ENCODE results near the gene ZNF785. TPM values are rescaled to one million over a fixed set of nuclear protein-coding genes. Genes with fewer than 3 reads are reported as not detected.

Gene ZNF785
- total RNA-seq, 2 experiments from 2014 or later: 14.0 to 15.0 TPM

DNA sequence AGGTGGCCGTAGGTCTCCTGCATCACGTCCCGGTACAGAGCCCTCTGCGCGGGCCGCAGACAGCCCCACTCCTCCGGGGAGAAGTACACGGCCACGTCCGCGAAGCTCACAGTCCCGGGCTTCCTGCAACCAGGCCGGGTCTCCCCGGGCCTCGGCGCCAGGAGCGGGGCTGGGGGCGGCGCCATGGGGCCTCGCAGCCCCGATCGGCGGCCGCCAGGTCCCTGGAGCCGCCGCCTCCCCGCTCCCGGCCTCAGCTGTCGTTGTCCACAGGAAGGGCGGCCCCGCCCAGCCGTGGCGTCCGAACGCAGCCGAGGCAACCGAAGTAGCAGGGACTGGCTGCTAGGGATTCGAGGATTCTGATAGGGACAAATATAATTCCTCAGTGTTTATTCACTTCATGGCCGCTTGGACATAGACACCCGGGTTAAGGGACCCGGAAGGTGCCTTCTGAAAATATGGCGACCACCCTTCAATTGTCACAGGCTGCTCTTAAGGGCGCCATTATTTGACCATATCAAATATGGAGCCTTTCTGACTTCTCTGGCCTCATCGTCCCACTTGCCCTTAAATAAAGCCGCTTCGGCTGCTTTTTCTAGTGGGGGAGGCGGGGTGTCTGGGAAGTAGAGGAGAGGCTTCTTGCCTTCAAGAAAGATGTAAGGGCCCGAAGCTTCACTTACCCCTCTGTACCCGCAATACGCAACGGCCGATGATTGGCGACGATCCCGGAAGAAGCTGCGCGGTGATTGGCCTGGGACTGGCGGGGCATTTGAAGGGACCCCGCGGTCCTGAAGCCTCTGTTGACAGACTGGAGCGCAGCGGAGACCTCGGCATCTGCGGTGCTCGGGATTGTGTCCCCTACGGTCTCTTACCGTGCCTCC is 13.8 kb downstream of the ZNF785 start, which contains the start of gene ZNF688:
Gene ZNF688 (minus strand): TSS at position 270 of the 878 bp plus-strand sequence. CDS start 85 bp downstream, at position 185.
- peak; percentile 96 for DNase-seq
- Mint-ChIP-seq H3K9me3 (no peaks in the 10 kb centered on the region), H3K4me3 (peak within 1 kb of the TSS; percentile 91), H3K27ac (peak within 1 kb of the TSS; percentile 92), H3K36me3 (peaks cover 4% of the 10 kb centered on the region), H3K4me1 (ENCODE audit: low read depth) (peaks cover 51% of the 10 kb centered on the region), H3K27me3 (no peaks in the 10 kb centered on the region)
- POLR2A ChIA-PET: interaction anchor here (0.6 to 2.9 kb wide), 23 partner anchors 11 to 386 kb away, joined by 3 to 39 read pairs (median 4); partner anchors contain the start of genes FBRS, PRR14, ZNF689 and ZNF747
- CTCF ChIA-PET: interaction anchor here (0.8 to 3.0 kb wide), 13 partner anchors 10 to 154 kb away, joined by 3 to 17 read pairs (median 5); partner anchors contain the start of genes DCTPP1, ZNF747, ZNF764 and ZNF785
- intact Hi-C loops (cut with micrococcal nuclease): loop anchor here (1.0 to 2.0 kb wide), 5 partner anchors 13 to 201 kb away; partner anchors contain the start of genes PRR14, TBC1D10B, ZNF747 and ZNF764

GRCh38 chr16:30570636-30571444 is 14.7 kb downstream of the ZNF785 start:
- intact Hi-C loops (cut with micrococcal nuclease): no loop called here
- Mint-ChIP-seq H3K4me3 (peak overlapping the region; percentile 80), H3K9me3 (no peaks in the 10 kb centered on the region), H3K27ac (peak overlapping the region; percentile 89), H3K4me1 (ENCODE audit: low read depth) (peaks cover 54% of the 10 kb centered on the region), H3K27me3 (no peaks in the 10 kb centered on the region), H3K36me3 (peaks cover 4% of the 10 kb centered on the region)
- POLR2A ChIA-PET: interaction anchor here (1.2 to 2.9 kb wide), 12 partner anchors 13 to 385 kb away, joined by 3 to 39 read pairs (median 5); partner anchors contain the start of genes PRR14, ZNF747, ZNF764 and ZNF771
- CTCF ChIA-PET: interaction anchor here (1.0 to 3.0 kb wide), 6 partner anchors 10 to 153 kb away, joined by 3 to 17 read pairs (median 12); partner anchors contain the start of genes DCTPP1, ZNF747 and ZNF785
- DNase-seq: no peak

DNA sequence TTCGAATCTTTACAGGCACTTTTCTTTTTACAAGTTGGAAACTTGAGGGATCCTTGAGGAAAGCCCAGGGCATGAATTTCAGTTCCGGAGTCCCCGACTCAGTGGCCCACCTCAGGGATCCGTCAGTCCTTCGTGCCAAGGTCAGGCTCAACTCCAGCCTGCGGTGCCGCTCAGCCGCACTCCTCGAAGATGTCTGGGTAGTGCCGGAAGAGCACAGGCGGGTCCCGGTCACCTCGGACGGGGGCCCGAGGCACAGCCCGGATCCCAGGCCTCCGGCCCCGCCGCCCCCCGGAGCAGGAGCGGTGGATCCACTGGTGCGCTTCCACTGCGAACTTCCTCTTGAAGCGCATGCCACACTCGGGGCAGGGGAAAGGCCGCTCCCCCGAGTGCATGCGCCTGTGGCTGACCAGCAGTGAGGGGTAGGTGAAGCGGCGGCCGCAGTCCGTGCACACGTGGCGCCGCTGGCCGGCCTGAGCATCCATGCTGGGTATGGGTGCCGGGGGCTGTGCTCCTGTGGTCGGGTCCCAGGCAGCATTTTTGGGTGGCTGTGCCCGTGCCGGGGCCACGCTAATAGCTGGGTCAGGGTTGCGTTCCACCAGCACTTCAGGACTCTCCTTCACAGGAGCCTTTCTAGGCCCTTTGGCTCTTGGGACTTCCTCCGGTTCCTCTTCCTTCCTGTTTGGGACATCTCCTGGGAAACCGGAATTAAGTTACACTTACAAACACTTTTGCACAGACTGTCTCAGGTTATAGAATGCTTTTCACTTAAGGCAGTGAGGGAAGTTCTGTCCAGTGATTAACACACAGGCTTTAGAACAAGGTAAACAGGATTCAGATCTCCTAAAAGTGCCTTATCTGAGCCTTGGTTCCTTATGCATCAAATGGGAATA is 15.5 kb downstream of the ZNF785 start:
- H3K9me3 Mint-ChIP-seq: no peaks in the 10 kb centered on the region
- H3K27ac Mint-ChIP-seq: peak overlapping the region; percentile 72
- CTCF ChIA-PET: interaction anchor here (2.4 to 3.0 kb wide), 3 partner anchors 16 to 34 kb away, joined by 12 to 17 read pairs (median 16); partner anchors contain the start of genes ZNF747 and ZNF785
- H3K4me1 Mint-ChIP-seq (ENCODE audit: low read depth): peaks cover 46% of the 10 kb centered on the region
- H3K27me3 Mint-ChIP-seq: no peaks in the 10 kb centered on the region
- POLR2A ChIA-PET: interaction anchor here (1.2 to 2.9 kb wide), 4 partner anchors 12 to 89 kb away, joined by 3 to 39 read pairs (median 20); partner anchors contain the start of genes ZNF747 and ZNF764
- peaks cover 4% of the 10 kb centered on the region for H3K36me3 Mint-ChIP-seq
- no peak for DNase-seq
- no peak overlapping the region for H3K4me3 Mint-ChIP-seq
- intact Hi-C loops (cut with micrococcal nuclease): loop anchor here (2.0 kb wide), 2 partner anchors 97 to 193 kb away; partner anchors contain the start of genes CFAP119, ITGAL and RNF40

DNA sequence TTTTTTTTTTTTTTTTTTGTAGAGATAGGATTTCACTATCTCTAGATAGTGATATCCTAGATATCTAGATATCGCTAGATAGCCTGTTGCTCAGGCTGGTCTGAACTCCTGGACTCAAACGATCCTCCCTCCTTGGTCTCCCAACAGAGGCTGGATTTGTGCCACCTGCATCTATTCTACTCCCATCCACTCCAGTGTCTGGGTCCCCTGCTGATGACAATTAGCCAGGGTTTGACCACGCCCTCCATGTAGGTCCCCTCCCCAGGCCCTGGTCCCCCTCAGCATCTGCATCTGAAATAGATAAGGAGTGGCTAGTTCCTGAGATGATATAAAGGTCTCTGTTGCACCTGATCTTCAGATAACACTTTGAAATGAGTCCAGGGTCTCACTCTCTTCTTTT is 16.2 kb downstream of the ZNF785 start:
- intact Hi-C loops (cut with micrococcal nuclease): loop anchor here (2.0 kb wide), 2 partner anchors 96 to 194 kb away; partner anchors contain the start of genes CFAP119, ITGAL and RNF40
- H3K4me1 Mint-ChIP-seq (ENCODE audit: low read depth): peaks cover 41% of the 10 kb centered on the region
- H3K9me3 Mint-ChIP-seq: no peaks in the 10 kb centered on the region
- POLR2A ChIA-PET: interaction anchor here (1.4 to 4.5 kb wide), 4 partner anchors 12 to 35 kb away, joined by 4 to 24 read pairs (median 20); partner anchors contain the start of genes ZNF747, ZNF764 and ZNF785
- H3K27me3 Mint-ChIP-seq: no peaks in the 10 kb centered on the region
- CTCF ChIA-PET: interaction anchor here (1.2 kb wide), 1 partner anchor 140 kb away, joined by 4 read pairs; the partner anchor contains the start of gene DCTPP1
- no peak for DNase-seq
- H3K36me3 Mint-ChIP-seq: peaks cover 4% of the 10 kb centered on the region
- peak overlapping the region; percentile 97 for H3K27ac Mint-ChIP-seq
- no peak overlapping the region for H3K4me3 Mint-ChIP-seq

GRCh38 chr16:30567991-30568638 is 17.4 kb downstream of the ZNF785 start:
- no peaks in the 10 kb centered on the region for H3K27me3 Mint-ChIP-seq
- intact Hi-C loops (cut with micrococcal nuclease): loop anchor here (1.0 to 2.0 kb wide), 6 partner anchors 10 to 195 kb away; partner anchors contain the start of genes CFAP119, ITGAL, RNF40 and ZNF764
- H3K27ac Mint-ChIP-seq: peak overlapping the region; percentile 97
- CTCF ChIA-PET: interaction anchor here (0.7 to 3.0 kb wide), 5 partner anchors 10 to 138 kb away, joined by 4 to 16 read pairs (median 5); partner anchors contain the start of genes DCTPP1 and ZNF764
- peaks cover 36% of the 10 kb centered on the region for H3K4me1 Mint-ChIP-seq (ENCODE audit: low read depth)
- H3K9me3 Mint-ChIP-seq: no peaks in the 10 kb centered on the region
- H3K4me3 Mint-ChIP-seq: peak overlapping the region; percentile 72
- H3K36me3 Mint-ChIP-seq: peaks cover 4% of the 10 kb centered on the region
- POLR2A ChIA-PET: interaction anchor here (1.0 to 4.5 kb wide), 8 partner anchors 10 to 150 kb away, joined by 3 to 24 read pairs (median 6); partner anchors contain the start of genes ITGAL, ZNF747, ZNF764 and ZNF785
- DNase-seq: peak; percentile 74

- Mint-ChIP-seq H3K27ac (peak overlapping the region; percentile 97), H3K4me3 (peak overlapping the region; percentile 72), H3K9me3 (no peaks in the 10 kb centered on the region), H3K27me3 (no peaks in the 10 kb centered on the region), H3K36me3 (peaks cover 4% of the 10 kb centered on the region), H3K4me1 (ENCODE audit: low read depth) (peaks cover 35% of the 10 kb centered on the region)
- intact Hi-C loops (cut with micrococcal nuclease): loop anchor here (1.0 kb wide), 1 partner anchor 16 kb away; no protein-coding TSS in a partner anchor
- DNase-seq: peak; percentile 88
- POLR2A ChIA-PET: interaction anchor here (1.0 to 4.5 kb wide), 6 partner anchors 10 to 149 kb away, joined by 3 to 24 read pairs (median 12); partner anchors contain the start of genes ZNF747, ZNF764 and ZNF785
- CTCF ChIA-PET: interaction anchor here (0.6 to 3.0 kb wide), 7 partner anchors 10 to 137 kb away, joined by 3 to 16 read pairs (median 5); partner anchors contain the start of genes DCTPP1, PRR14 and ZNF764
Measured at GRCh38 chr16:30567160-30567990, 18.1 kb downstream of the ZNF785 start.

DNA sequence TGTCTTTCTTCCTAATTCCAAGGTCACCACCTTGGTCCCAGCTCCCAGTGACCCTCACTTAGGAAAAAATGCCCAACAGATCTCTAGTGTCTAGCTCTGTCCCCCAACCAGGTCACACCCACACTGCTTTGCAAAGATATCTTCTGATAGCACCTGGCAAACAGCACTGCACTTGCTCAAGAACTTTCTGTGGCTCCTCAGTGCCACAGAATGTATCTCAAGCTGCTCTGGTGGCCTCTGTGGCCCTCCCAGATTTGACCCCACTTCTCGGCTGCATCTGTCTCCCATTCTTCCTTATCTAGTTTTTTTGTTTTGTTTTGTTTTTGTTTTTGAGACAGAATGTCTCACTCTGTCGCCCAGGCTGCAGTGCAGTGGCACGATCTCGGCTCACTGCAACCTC is 19.0 kb downstream of the ZNF785 start:
- H3K27ac Mint-ChIP-seq: peak overlapping the region; percentile 97

GRCh38 chr16:30565984-30566383 is 19.5 kb downstream of the ZNF785 start:
- H3K9me3 Mint-ChIP-seq: no peaks in the 10 kb centered on the region
- ChIA-PET POLR2A (interaction anchor here (0.5 to 4.5 kb wide), 4 partner anchors 20 to 89 kb away, joined by 3 to 24 read pairs (median 3); partner anchors contain the start of genes ZNF747 and ZNF785), CTCF (interaction anchor here (0.6 to 3.0 kb wide), 5 partner anchors 30 to 118 kb away, joined by 3 to 14 read pairs (median 3); no protein-coding TSS in a partner anchor)
- H3K4me3 Mint-ChIP-seq: no peak overlapping the region
- intact Hi-C loops (cut with micrococcal nuclease): no loop called here
- H3K36me3 Mint-ChIP-seq: peaks cover 2% of the 10 kb centered on the region
- H3K27ac Mint-ChIP-seq: peak overlapping the region; percentile 97
- H3K27me3 Mint-ChIP-seq: no peaks in the 10 kb centered on the region
- no peak for DNase-seq
- H3K4me1 Mint-ChIP-seq (ENCODE audit: low read depth): peaks cover 33% of the 10 kb centered on the region

More for the DNA sequence above, 19.0 kb downstream of the ZNF785 start:
- H3K9me3 Mint-ChIP-seq: no peaks in the 10 kb centered on the region
- H3K4me3 Mint-ChIP-seq: no peak overlapping the region
- no peak for DNase-seq
- peaks cover 30% of the 10 kb centered on the region for H3K4me1 Mint-ChIP-seq (ENCODE audit: low read depth)
- ChIA-PET CTCF (interaction anchor here (0.6 to 3.0 kb wide), 8 partner anchors 9 to 137 kb away, joined by 3 to 16 read pairs (median 4); partner anchors contain the start of genes DCTPP1, PRR14 and ZNF764), POLR2A (interaction anchor here (0.5 to 4.5 kb wide), 7 partner anchors 9 to 89 kb away, joined by 3 to 24 read pairs (median 8); partner anchors contain the start of genes ZNF747, ZNF764 and ZNF785)
- intact Hi-C loops (cut with micrococcal nuclease): no loop called here
- no peaks in the 10 kb centered on the region for H3K27me3 Mint-ChIP-seq
- peaks cover 2% of the 10 kb centered on the region for H3K36me3 Mint-ChIP-seq

GRCh38 chr16:30565526-30565925 is 20.0 kb downstream of the ZNF785 start:
- intact Hi-C loops (cut with micrococcal nuclease): no loop called here
- no peak overlapping the region for H3K27ac Mint-ChIP-seq
- H3K27me3 Mint-ChIP-seq: no peaks in the 10 kb centered on the region
- DNase-seq: no peak
- H3K4me3 Mint-ChIP-seq: no peak overlapping the region
- CTCF ChIA-PET: interaction anchor here (0.6 to 1.3 kb wide), 3 partner anchors 50 to 117 kb away, joined by 3 read pairs; no protein-coding TSS in a partner anchor
- peaks cover 35% of the 10 kb centered on the region for H3K4me1 Mint-ChIP-seq (ENCODE audit: low read depth)
- no peaks in the 10 kb centered on the region for H3K9me3 Mint-ChIP-seq
- POLR2A ChIA-PET: interaction anchor here (1.1 to 4.5 kb wide), 2 partner anchors 20 to 31 kb away, joined by 3 to 24 read pairs; partner anchors contain the start of genes ZNF747 and ZNF785
- peaks cover 2% of the 10 kb centered on the region for H3K36me3 Mint-ChIP-seq

Measured in activated CD4-positive, alpha-beta memory T cell treated with anti-CD3 and anti-CD28 coated beads for 36 hours (primary cell).